GM21529 (cell line): ENCODE data around the gene ZMAT5.

Experiments used
- ATAC-seq: cut with Tn5 transposase; IDR thresholded peaks from one replicate; pipeline ENCODE4 v1.9.1; 2021; ENCODE audit not compliant: unreplicated experiment

Gene ZMAT5

GRCh38 chr22:29691636-29692326, 75.0 kb downstream of the ZMAT5 start:
- ATAC-seq, result no peak

DNA sequence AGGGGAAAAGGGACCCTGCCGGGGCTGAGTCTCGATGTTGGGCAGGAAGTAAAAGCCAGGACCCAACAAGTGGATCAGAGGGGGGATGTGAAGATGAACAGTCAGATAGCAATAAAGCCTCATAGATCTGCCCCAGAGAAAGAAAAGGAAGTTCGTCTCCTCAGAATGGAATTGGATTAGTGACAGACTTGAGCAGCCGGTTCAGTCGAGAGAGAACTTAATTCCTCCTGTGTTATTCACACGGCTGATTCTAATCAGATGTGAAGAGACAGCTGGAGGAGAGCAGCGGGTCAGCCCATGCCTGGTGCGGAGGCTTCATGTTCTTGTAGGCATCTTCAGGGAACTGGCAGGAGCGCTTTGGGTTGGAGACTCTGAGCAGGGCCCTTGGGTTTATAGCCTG, 76.3 kb downstream of the ZMAT5 start:
- no peak for ATAC-seq

GRCh38 chr22:29689880-29690213, 77.0 kb downstream of the ZMAT5 start:
- ATAC-seq, result no peak

GRCh38 chr22:29689206-29689879, 77.5 kb downstream of the ZMAT5 start:
- no peak for ATAC-seq

GRCh38 chr22:29684244-29684643, 82.6 kb downstream of the ZMAT5 start:
- no peak for ATAC-seq

DNA sequence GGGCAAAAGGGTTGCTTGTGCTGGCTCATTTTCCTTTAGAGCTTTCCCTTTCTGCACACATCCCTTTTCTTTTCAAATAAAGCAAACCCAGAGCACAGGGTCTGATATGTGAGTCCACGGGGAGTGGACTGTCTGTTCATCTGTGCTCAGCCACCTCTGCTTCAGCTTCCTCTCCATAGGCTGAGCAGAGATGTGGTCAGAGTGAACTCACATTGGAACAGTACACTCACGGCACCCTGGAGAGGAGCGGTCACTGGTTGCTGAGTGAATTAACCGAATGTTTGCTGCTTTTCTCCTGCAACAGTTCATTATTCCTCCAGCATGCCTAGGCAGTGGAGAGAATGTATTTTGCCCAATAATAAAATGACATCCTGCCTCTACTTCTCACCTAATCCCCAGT, 83.3 kb downstream of the ZMAT5 start:
- ATAC-seq, result no peak
